Measurements from ENCODE around the gene PHACTR2. TPM values are rescaled to one million over a fixed set of nuclear protein-coding genes. Genes with fewer than 3 reads are reported as not detected.

PHACTR2 gene
- total RNA-seq, 4 donors from 2014 or later, result 71.0 to 127 (median 82.7) TPM

DNA sequence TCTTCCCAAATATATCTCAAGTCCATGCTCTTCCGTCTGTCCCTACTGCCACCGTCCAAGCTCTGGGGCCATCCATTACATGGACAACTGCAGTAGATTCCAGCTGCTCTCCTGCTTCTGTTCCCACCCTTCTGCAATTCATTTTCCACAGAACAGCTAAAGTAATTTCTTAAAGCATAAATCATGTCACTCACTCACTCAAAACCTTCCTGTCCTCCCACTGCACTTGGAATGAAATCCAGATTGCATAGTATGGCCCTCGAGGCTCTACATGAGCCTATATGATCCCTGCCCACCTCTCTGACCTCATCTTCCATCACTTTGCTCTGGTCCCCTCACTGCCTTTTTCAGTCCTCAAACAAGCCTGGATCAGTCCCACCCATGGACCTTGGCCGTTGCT lies 10.9 kb downstream of the PHACTR2 start:
- no peaks in the 10 kb centered on the region for H3K27me3 ChIP-seq
- H3K9me3 ChIP-seq, result no peaks in the 10 kb centered on the region
- 70% methylated on average over 4 of the region's 4 CpGs for WGBS
- H3K36me3 ChIP-seq, result no peaks in the 10 kb centered on the region
- H3K4me3 ChIP-seq, result no peak overlapping the region
- TF ChIP-seq POLR2A (IDR thresholded peaks at IDR 0.05; ENCODE audit: low read depth) (no peak), EP300 (IDR thresholded peaks at IDR 0.05) (no peak), POLR2AphosphoS5 (IDR thresholded peaks at IDR 0.05) (no peak)
- TF ChIP-seq, protein P1, sequence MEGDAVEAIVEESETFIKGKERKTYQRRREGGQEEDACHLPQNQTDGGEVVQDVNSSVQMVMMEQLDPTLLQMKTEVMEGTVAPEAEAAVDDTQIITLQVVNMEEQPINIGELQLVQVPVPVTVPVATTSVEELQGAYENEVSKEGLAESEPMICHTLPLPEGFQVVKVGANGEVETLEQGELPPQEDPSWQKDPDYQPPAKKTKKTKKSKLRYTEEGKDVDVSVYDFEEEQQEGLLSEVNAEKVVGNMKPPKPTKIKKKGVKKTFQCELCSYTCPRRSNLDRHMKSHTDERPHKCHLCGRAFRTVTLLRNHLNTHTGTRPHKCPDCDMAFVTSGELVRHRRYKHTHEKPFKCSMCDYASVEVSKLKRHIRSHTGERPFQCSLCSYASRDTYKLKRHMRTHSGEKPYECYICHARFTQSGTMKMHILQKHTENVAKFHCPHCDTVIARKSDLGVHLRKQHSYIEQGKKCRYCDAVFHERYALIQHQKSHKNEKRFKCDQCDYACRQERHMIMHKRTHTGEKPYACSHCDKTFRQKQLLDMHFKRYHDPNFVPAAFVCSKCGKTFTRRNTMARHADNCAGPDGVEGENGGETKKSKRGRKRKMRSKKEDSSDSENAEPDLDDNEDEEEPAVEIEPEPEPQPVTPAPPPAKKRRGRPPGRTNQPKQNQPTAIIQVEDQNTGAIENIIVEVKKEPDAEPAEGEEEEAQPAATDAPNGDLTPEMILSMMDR (IDR thresholded peaks at IDR 0.05), result no peak
- H3K4me1 ChIP-seq, result peaks cover 61 to 78% (median 66%) of the 10 kb centered on the region in 4 donors
- no peak for DNase-seq (ENCODE audit: extremely low spot score)
- peak overlapping the region in 3 of 4 donors; percentile 57 to 73 (median 63) for H3K27ac ChIP-seq (replicated peaks in 1 of 4)
- intact Hi-C loops (cut with DNase I), result no loop called here

DNA sequence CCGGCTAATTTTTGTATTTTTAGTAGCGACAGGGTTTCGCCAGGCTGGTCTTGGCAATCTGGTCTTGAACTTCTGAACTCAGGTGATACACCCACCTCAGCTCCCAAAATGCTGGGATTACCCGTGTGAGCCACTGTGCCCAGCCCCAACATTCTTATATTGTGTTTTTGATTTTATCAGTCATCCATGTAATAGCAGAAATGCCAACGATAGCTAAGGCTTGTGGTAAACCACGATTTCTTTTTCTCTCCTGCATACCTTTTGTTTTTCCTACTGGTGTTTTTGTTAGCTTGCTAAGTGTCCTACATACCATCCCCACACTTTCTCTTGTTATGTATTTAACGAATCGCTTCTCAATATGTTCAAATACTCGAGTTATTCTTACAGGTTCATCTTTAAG lies 12.1 kb downstream of the PHACTR2 start:
- H3K27me3 ChIP-seq, result no peaks in the 10 kb centered on the region
- intact Hi-C loops (cut with DNase I), result no loop called here
- H3K27ac ChIP-seq (replicated peaks in 1 of 4), result peak overlapping the region in 1 of 4 donors; percentile 23
- H3K9me3 ChIP-seq, result no peaks in the 10 kb centered on the region
- no peak for DNase-seq (ENCODE audit: extremely low spot score)
- H3K4me3 ChIP-seq, result no peak overlapping the region
- H3K4me1 ChIP-seq, result peaks cover 72 to 87% (median 78%) of the 10 kb centered on the region in 4 donors
- WGBS, result 90% methylated on average over 9 of the region's 9 CpGs
- no peaks in the 10 kb centered on the region for H3K36me3 ChIP-seq
- no peak for TF ChIP-seq EP300 (IDR thresholded peaks at IDR 0.05)

DNA sequence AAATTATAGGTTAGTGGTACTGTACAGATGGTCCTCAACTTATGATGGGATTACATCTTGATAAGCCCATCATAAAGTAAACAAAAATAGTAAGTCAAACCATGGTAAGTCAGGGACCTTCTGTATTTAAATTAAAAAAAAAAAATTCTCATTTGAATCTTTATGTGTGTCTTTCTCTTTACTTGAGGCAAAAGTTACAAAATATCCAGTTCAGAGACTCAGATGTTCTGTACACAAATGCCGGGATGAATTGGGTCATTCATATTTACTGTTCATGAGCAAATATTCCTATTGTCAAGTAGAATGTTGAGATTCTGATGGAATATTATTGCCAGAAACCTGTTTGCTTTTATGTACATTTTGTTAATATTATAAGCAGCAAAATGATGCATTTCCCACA lies 13.4 kb downstream of the PHACTR2 start:
- Histone ChIP-seq H3K27me3 (no peaks in the 10 kb centered on the region), H3K4me3 (no peak overlapping the region), H3K9me3 (no peaks in the 10 kb centered on the region), H3K4me1 (peaks cover 85 to 96% (median 91%) of the 10 kb centered on the region in 4 donors), H3K27ac (replicated peaks in 1 of 4) (peak overlapping the region in 1 of 4 donors; percentile 65), H3K36me3 (no peaks in the 10 kb centered on the region)
- no peak for TF ChIP-seq POLR2AphosphoS5 (IDR thresholded peaks at IDR 0.05)
- TF ChIP-seq EP300 (IDR thresholded peaks at IDR 0.05), result no peak
- TF ChIP-seq POLR2A (IDR thresholded peaks at IDR 0.05; ENCODE audit: low read depth), result no peak
- TF ChIP-seq, protein P1 (IDR thresholded peaks at IDR 0.05), result no peak
- intact Hi-C loops (cut with DNase I), result no loop called here
- 81% methylated on average over 1 of the region's 1 CpG for WGBS
- no peak for DNase-seq (ENCODE audit: extremely low spot score)

DNA sequence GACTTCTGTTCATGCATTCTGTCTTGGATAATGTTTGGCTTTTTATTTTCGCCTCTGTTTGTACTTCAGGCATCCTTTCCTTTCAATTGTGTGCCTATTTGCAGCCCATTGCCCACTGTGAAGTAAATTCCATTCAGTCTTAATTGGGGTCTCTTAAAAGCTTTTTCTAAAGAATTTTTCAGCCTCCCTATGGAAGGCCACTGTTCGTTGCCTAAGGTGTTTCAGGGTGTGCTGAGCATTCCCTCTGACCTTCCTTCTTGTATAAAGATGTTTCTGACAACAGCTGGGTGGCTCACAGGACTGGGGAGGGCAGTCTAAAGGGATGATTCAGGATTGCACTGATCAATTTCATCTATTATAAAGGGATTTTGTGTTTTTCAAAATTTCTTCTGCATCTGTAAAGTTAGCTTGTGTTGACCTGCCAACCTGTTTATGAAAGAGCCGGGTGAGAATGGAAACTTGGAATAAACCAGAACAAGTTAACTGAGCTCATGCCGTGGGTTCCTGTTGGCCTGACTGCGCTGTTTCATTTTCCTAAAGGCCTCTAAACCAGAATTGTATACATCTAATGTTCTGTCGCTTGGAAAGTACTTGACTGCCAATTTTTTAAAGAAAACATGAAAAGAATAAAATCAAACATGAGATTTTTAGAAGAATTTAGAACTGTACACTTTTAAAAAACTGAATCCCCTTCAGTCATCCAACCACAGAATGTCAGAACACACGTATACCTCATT lies 14.3 kb downstream of the PHACTR2 start:
- no peak for DNase-seq (ENCODE audit: extremely low spot score)
- intact Hi-C loops (cut with DNase I), result no loop called here
- Histone ChIP-seq H3K4me1 (peaks cover 87 to 99% (median 93%) of the 10 kb centered on the region in 4 donors), H3K27me3 (no peaks in the 10 kb centered on the region), H3K4me3 (no peak overlapping the region), H3K36me3 (no peaks in the 10 kb centered on the region), H3K27ac (replicated peaks in 1 of 4) (peak overlapping the region in 3 of 4 donors; percentile 25 to 65 (median 49)), H3K9me3 (no peaks in the 10 kb centered on the region)
- WGBS, result 65% methylated on average over 7 of the region's 7 CpGs
- TF ChIP-seq POLR2AphosphoS5 (IDR thresholded peaks at IDR 0.05), result no peak
- TF ChIP-seq, protein P1 (IDR thresholded peaks at IDR 0.05), result no peak
- TF ChIP-seq POLR2A (IDR thresholded peaks at IDR 0.05; ENCODE audit: low read depth), result no peak
- TF ChIP-seq EP300 (IDR thresholded peaks at IDR 0.05), result no peak

DNA sequence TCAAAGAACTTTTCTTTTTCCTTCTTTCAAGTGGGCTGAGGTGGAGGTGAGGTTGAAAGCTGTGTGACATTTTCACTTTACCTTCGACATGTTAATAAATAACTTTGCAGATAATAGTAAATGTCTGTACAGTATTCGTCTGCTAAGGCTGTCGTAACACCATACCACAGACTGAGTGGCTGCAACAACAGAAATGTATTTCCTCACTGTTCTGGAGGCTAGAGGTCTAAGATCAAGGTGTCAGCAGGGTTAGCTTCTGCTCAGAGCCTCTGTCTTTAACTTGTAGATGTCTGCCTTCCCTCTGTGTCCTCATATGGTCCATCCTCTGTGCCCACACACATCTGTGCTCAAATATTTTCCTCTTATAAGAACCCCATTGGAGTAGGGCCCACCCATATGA lies 14.9 kb downstream of the PHACTR2 start:
- Histone ChIP-seq H3K36me3 (no peaks in the 10 kb centered on the region), H3K4me1 (peaks cover 85 to 99% (median 93%) of the 10 kb centered on the region in 4 donors), H3K9me3 (no peaks in the 10 kb centered on the region), H3K27ac (replicated peaks in 1 of 4) (peak overlapping the region in 3 of 4 donors; percentile 25 to 65 (median 49)), H3K4me3 (no peak overlapping the region), H3K27me3 (no peaks in the 10 kb centered on the region)
- TF ChIP-seq, protein P1 (IDR thresholded peaks at IDR 0.05), result no peak
- TF ChIP-seq EP300 (IDR thresholded peaks at IDR 0.05) (no peak), POLR2AphosphoS5 (IDR thresholded peaks at IDR 0.05) (no peak), POLR2A (IDR thresholded peaks at IDR 0.05; ENCODE audit: low read depth) (no peak)
- intact Hi-C loops (cut with DNase I), result no loop called here
- 91% methylated on average over 3 of the region's 3 CpGs for WGBS
- no peak for DNase-seq (ENCODE audit: extremely low spot score)

Data from esophagus muscularis mucosa (tissue), 4 donors.